Measurements from ENCODE around the gene BMAL2.

Gene BMAL2

GRCh38 chr12:27367078-27367477 lies 34.4 kb downstream of the BMAL2 start:
- no peak overlapping the region for H3K4me3 Mint-ChIP-seq

GRCh38 chr12:27382171-27382795 lies 49.6 kb downstream of the BMAL2 start:
- Mint-ChIP-seq H3K27ac (no peak overlapping the region), H3K36me3 (no peaks in the 10 kb centered on the region), H3K4me1 (no peaks in the 10 kb centered on the region), H3K9me3 (no peaks in the 10 kb centered on the region), H3K27me3 (peaks cover 2% of the 10 kb centered on the region), H3K4me3 (no peak overlapping the region)

More at GRCh38 chr12:27367078-27367477, 34.4 kb downstream of the BMAL2 start:
- Mint-ChIP-seq H3K9me3 (no peaks in the 10 kb centered on the region), H3K27me3 (peaks cover 22% of the 10 kb centered on the region), H3K27ac (no peak overlapping the region), H3K4me1 (no peaks in the 10 kb centered on the region), H3K36me3 (no peaks in the 10 kb centered on the region)

Measured in activated naive CD4-positive, alpha-beta T cell treated with anti-CD3 and anti-CD28 coated beads, Interleukin-2, amount 50 U/mL, for 24 hours (primary cell).